Measurements from ENCODE around the gene AGO4. TPM values are rescaled to one million over a fixed set of nuclear protein-coding genes. Genes with fewer than 3 reads are reported as not detected.

Gene AGO4
- total RNA-seq, 2 donors from 2014 or later = 6.9 to 11.9 TPM

- DNase-seq = no peak
Observed at GRCh38 chr1:35876988-35877387, 69.2 kb downstream of the AGO4 start.

GRCh38 chr1:35881850-35882273, 74.0 kb downstream of the AGO4 start:
- H3K36me3 ChIP-seq (replicated peaks in 1 of 2; ENCODE audit: insufficient read depth in 1 of 2, low read depth in 2 of 2) = no peaks in the 10 kb centered on the region
- DNase-seq (no peak), ATAC-seq (no peak)
- H3K9me3 ChIP-seq = no peaks in the 10 kb centered on the region
- H3K27me3 ChIP-seq = no peaks in the 10 kb centered on the region
- no peak overlapping the region for H3K4me3 ChIP-seq
- no peak overlapping the region for H3K27ac ChIP-seq
- peaks cover 25% of the 10 kb centered on the region for H3K4me1 ChIP-seq
- intact Hi-C loops (cut with DNase I) = no loop called here
- WGBS, 2 donors = 33 to 34% methylated on average over 4 of the region's 4 CpGs
- TF ChIP-seq POLR2A (IDR thresholded peaks at IDR 0.05) = no peak

More at GRCh38 chr1:35876988-35877387, 69.2 kb downstream of the AGO4 start:
- H3K4me3 ChIP-seq = no peak overlapping the region
- no peaks in the 10 kb centered on the region for H3K36me3 ChIP-seq (replicated peaks in 1 of 2; ENCODE audit: insufficient read depth in 1 of 2, low read depth in 2 of 2)
- intact Hi-C loops (cut with DNase I) = no loop called here
- no peaks in the 10 kb centered on the region for H3K9me3 ChIP-seq
- no peak overlapping the region for H3K27ac ChIP-seq
- WGBS, 2 donors = 51 to 57% methylated on average over 5 of the region's 5 CpGs
- no peaks in the 10 kb centered on the region for H3K27me3 ChIP-seq
- TF ChIP-seq, protein P1, sequence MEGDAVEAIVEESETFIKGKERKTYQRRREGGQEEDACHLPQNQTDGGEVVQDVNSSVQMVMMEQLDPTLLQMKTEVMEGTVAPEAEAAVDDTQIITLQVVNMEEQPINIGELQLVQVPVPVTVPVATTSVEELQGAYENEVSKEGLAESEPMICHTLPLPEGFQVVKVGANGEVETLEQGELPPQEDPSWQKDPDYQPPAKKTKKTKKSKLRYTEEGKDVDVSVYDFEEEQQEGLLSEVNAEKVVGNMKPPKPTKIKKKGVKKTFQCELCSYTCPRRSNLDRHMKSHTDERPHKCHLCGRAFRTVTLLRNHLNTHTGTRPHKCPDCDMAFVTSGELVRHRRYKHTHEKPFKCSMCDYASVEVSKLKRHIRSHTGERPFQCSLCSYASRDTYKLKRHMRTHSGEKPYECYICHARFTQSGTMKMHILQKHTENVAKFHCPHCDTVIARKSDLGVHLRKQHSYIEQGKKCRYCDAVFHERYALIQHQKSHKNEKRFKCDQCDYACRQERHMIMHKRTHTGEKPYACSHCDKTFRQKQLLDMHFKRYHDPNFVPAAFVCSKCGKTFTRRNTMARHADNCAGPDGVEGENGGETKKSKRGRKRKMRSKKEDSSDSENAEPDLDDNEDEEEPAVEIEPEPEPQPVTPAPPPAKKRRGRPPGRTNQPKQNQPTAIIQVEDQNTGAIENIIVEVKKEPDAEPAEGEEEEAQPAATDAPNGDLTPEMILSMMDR (IDR thresholded peaks at IDR 0.05) = no peak
- no peak for TF ChIP-seq POLR2A (IDR thresholded peaks at IDR 0.05)
- no peaks in the 10 kb centered on the region for H3K4me1 ChIP-seq
- no peak for ATAC-seq

DNA sequence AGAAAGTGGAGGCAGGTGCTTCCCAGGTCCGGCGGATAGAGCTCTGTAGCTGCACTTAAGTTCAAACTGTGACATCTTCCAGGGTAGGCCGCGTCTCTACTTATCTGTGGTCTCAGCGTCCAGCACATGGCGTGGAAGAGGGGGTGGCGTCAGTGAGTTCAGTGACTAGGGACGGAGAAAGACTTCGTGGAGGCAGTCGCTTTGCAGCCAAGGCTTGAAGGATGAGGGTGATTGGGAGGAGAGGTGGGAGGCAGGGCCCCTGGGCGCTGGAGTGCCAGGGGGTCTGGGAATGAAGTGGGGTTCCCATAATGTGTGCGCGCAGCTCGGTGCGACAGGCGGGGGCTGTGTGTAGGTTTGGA, 74.7 kb downstream of the AGO4 start:
- H3K9me3 ChIP-seq = no peaks in the 10 kb centered on the region
- peak overlapping the region in 3 of 4 donors; percentile 66 to 85 (median 77) for H3K27ac ChIP-seq
- 44 to 48% methylated on average over 14 to 16 of the region's 16 CpGs for WGBS, 2 donors
- H3K36me3 ChIP-seq (replicated peaks in 1 of 2; ENCODE audit: insufficient read depth in 1 of 2, low read depth in 2 of 2) = no peaks in the 10 kb centered on the region
- TF ChIP-seq, protein P1 (IDR thresholded peaks at IDR 0.05) = no peak
- TF ChIP-seq POLR2A (IDR thresholded peaks at IDR 0.05) = no peak
- DNase-seq (peak in 2 of 4 donors; percentile 8 to 12), ATAC-seq (no peak)
- peaks cover 30% of the 10 kb centered on the region for H3K4me1 ChIP-seq
- no peaks in the 10 kb centered on the region for H3K27me3 ChIP-seq
- intact Hi-C loops (cut with DNase I) = no loop called here
- H3K4me3 ChIP-seq = no peak overlapping the region

DNA sequence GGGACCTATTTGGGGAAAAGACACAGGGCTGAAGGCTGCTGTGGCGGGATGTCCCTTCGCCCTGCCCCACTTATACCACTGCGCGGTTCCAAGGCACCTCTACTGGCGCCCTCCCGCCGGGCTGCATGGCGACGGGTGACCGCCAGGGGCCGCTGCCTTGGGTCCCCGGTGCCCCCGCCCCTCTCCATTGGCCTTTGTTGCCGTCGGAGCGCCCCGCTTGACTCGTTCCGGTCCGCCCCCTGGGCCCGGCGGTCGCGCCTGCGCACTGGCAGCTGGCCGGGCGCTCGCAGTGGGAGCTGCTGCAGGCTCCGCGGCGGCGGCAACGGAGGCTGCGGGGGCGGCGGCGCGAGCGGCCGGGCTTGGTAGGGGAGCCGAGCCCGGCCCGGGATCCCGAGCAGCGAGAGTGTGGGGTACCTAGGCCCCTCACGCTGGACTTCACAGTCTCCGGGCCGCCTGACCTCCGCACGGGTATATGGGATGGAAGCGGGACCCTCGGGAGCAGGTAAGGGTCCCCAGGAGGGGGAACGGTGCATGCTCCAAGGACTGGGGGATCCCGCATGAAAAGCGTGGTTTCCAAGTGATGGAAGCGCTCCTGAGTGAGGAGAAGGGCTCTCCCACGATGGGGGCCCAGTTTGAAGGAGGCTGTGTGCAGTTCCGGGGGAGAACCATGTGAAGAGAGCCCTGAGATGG, 75.3 kb downstream of the AGO4 start, which contains the start of gene AGO1:
TSS of gene AGO1 (plus strand) at position 265 of the 690 bp plus-strand sequence. CDS start at position 478, 213 bp downstream.
- TF ChIP-seq, protein P1 (IDR thresholded peaks at IDR 0.05) = peak; percentile 95 to 99 (median 98)
- TF ChIP-seq POLR2A (IDR thresholded peaks at IDR 0.05) = peak; percentile 51 to 65 (median 63)
- H3K4me3 ChIP-seq = peak within 1 kb of the TSS; percentile 87 to 97
- ATAC-seq (peak; percentile 95), DNase-seq (peak; percentile 95 to 96 (median 95))
- WGBS, 2 donors = 2% methylated on average over 9 to 38 of the region's 58 CpGs
- H3K4me1 ChIP-seq = peaks cover 30% of the 10 kb centered on the region
- peak within 1 kb of the TSS; percentile 66 to 85 (median 75) for H3K27ac ChIP-seq
- H3K27me3 ChIP-seq = no peaks in the 10 kb centered on the region
- no peaks in the 10 kb centered on the region for H3K9me3 ChIP-seq
- intact Hi-C loops (cut with DNase I) = no loop called here
- H3K36me3 ChIP-seq (replicated peaks in 1 of 2; ENCODE audit: insufficient read depth in 1 of 2, low read depth in 2 of 2) = no peaks in the 10 kb centered on the region

DNA sequence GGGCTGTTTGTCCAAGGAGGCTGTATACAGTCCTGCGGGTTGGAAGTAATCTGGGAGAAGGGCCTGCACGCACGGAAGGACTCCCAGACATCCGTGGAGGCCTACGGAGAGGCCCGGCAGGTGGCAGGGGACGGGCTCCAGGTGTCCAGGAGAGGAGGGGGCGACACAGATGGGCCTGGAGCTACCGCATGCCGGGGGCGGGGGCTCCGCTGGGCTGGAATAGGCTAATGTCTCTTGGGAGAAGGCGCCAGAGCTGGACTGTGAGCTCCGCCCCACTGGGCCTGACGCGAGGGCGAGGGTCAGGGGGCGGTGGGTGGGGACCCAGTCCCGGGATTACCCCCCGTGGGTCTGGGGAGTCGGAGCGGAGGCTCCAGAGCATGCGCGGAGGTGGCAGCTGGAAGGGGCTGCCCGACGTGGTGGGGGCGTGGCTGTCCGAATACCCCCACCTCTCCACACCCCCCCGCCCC, 75.9 kb downstream of the AGO4 start:
- intact Hi-C loops (cut with DNase I) = no loop called here
- Histone ChIP-seq H3K36me3 (replicated peaks in 1 of 2; ENCODE audit: insufficient read depth in 1 of 2, low read depth in 2 of 2) (no peaks in the 10 kb centered on the region), H3K27me3 (no peaks in the 10 kb centered on the region), H3K4me1 (peaks cover 30% of the 10 kb centered on the region), H3K9me3 (no peaks in the 10 kb centered on the region), H3K4me3 (peak overlapping the region; percentile 87 to 97), H3K27ac (peak overlapping the region; percentile 66 to 85 (median 75))
- 2% methylated on average over 7 to 24 of the region's 29 CpGs for WGBS, 2 donors
- DNase-seq = peak; percentile 45 to 71 (median 63)
- ATAC-seq = peak; percentile 31
- TF ChIP-seq, protein P1 (IDR thresholded peaks at IDR 0.05) = no peak
- TF ChIP-seq POLR2A (IDR thresholded peaks at IDR 0.05) = no peak
